Panc1 (cell line): Measurements from ENCODE around the gene CREM. TPM values are rescaled to one million over a fixed set of nuclear protein-coding genes. Genes with fewer than 3 reads are reported as not detected.

Experiments
- ATAC-seq: fragments of 200-7000 bp; cut with Tn5 transposase; 2 replicates; pipeline ENCODE4 v1.9.1; 2020; ENCODE audit warnings: mild to moderate bottlenecking, moderate library complexity
- BruUV-seq: library from RNA; stranded (reverse); fragments of 400-500 nt; replicated peaks from 2 replicates; lab custom pipeline; 2021; lab: Mats Ljungman, UMichigan
- CTCF ChIA-PET: fragments of 300-600 bp; sonication (Branson Sonifier 250); formaldehyde crosslinking; loops from one replicate; lab custom pipeline; 2022; ENCODE audit warnings: antibody characterized with exemption; lab: Charles Lee
- POLR2A ChIA-PET: fragments of 300-600 bp; sonication (Branson Sonifier 250); formaldehyde crosslinking; loops from one replicate; lab custom pipeline; 2022; ENCODE audit warnings: antibody characterized with exemption; lab: Charles Lee
- DNase-seq: peaks from one replicate; pipeline ENCODE4 v3.0.0-alpha.2; 2010; ENCODE audit warnings: low read depth, low spot score
- H3K27ac ChIP-seq: 2 replicates; pipeline ENCODE4 v1.5.1; 2011; ENCODE audit warnings: mild to moderate bottlenecking, low read length, inconsistent platforms
- H3K27me3 ChIP-seq: fragments of 200-500 bp; sonication (Bioruptor generic); 2 replicates; pipeline ENCODE4 v1.6.0; 2014; ENCODE audit warnings: low read length, inconsistent platforms; ENCODE audit not compliant: control insufficient read depth, insufficient read depth
- H3K36me3 ChIP-seq: fragments of 200-500 bp; sonication (Bioruptor generic); 2 replicates; pipeline ENCODE4 v1.5.1; 2014; ENCODE audit warnings: inconsistent platforms, mild to moderate bottlenecking, low read length, moderate library complexity; ENCODE audit not compliant: control insufficient read depth, insufficient read depth
- H3K4me1 ChIP-seq: 2 replicates; pipeline ENCODE4 v1.5.1; 2011; ENCODE audit warnings: inconsistent platforms, mild to moderate bottlenecking, low read length, moderate library complexity; ENCODE audit not compliant: control insufficient read depth, insufficient read depth
- H3K4me3 ChIP-seq, 2 experiments: 2 replicates each; pipeline ENCODE4 v1.5.1; 2011 to 2012; ENCODE audit warnings: low read depth in 2 of 2, low read length in 2 of 2, mild to moderate bottlenecking in 2 of 2, inconsistent platforms in 1 of 2, moderate library complexity in 1 of 2
- H3K9me3 ChIP-seq: fragments of 200-500 bp; sonication (Bioruptor generic); 2 replicates; pipeline ENCODE4 v1.5.1; 2014; ENCODE audit warnings: low read depth, mild to moderate bottlenecking, inconsistent platforms, low read length, moderate library complexity; ENCODE audit not compliant: control insufficient read depth, insufficient read depth
- POLR2AphosphoS5 ChIP-seq: IDR thresholded peaks from 2 replicates; pipeline ENCODE4 v1.6.1; 2012; ENCODE audit warnings: mild to moderate bottlenecking, low read depth, low read length, moderate library complexity
- SIN3A ChIP-seq: IDR thresholded peaks from 2 replicates; pipeline ENCODE4 v1.6.1; 2012; ENCODE audit warnings: low read depth, mild to moderate bottlenecking, low read length, moderate library complexity, borderline replicate concordance; ENCODE audit not compliant: insufficient read depth
- TCF7L2 ChIP-seq: IDR thresholded peaks from 2 replicates; pipeline ENCODE4 v1.6.1; 2011; ENCODE audit warnings: mild to moderate bottlenecking, low read depth, low read length, inconsistent platforms
- in situ Hi-C: cut with HindIII; loops from 2 replicates; pipeline ENCODE4 v1.10.0; 2016; ENCODE audit warnings: low sequenced_read_pairs, low pct_unique_long_range_greater_than_20kb
- intact Hi-C: fragments of 100-400 bp; cut with micrococcal nuclease; formaldehyde crosslinking; loops from one replicate; pipeline ENCODE4 v1.10.0; 2022; ENCODE audit not compliant: unreplicated experiment
- total RNA-seq: library from RNA; stranded (reverse); gene quantifications from one replicate; pipeline ENCODE4 v1.2.1, GENCODE V29; 2021; ENCODE audit not compliant: unreplicated experiment
- TF ChIP-seq, protein P1 (sequence below): fragments of 450-650 bp; IDR thresholded peaks from 2 replicates; pipeline ENCODE4 v1.5.1; 2017; ENCODE audit warnings: mild to moderate bottlenecking
- TF ChIP-seq, protein P2 (sequence below), 2 experiments: IDR thresholded peaks; 2 replicates each; pipeline ENCODE4 v1.6.1; 2011 to 2012; ENCODE audit warnings: low read depth in 2 of 2, control low read depth in 1 of 2, low read length in 1 of 2, mild to moderate bottlenecking in 1 of 2, moderate library complexity in 1 of 2; ENCODE audit not compliant: insufficient read depth in 1 of 2

CREM gene
- total RNA-seq, 1 experiment from 2014 or later, result 13.7 TPM

DNA sequence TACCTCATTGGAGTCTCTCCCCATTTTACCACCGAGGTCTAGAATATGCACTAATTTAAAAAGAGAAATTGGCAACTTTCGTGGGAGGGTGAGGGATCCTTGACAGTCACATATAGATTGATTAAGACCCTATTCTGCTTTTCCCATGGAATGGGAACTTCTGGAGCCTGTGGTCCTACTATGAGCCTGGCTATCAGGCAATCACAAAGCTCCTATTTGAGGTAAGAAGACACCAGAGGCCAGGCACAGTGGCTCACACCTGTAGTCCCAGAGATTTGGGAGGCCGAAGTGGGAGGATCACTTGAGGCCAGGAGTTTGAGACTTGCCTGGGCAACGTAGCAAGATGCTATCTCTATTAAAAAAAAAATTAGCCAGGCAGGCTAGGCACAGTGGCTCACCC lies 105.0 kb downstream of the CREM start:
- Histone ChIP-seq H3K4me3 (no peak overlapping the region), H3K36me3 (no peaks in the 10 kb centered on the region), H3K27ac (no peak overlapping the region), H3K27me3 (no peaks in the 10 kb centered on the region), H3K9me3 (no peaks in the 10 kb centered on the region), H3K4me1 (no peaks in the 10 kb centered on the region)
- TF ChIP-seq POLR2AphosphoS5 (no peak), SIN3A (no peak)
- TF ChIP-seq, protein P1, sequence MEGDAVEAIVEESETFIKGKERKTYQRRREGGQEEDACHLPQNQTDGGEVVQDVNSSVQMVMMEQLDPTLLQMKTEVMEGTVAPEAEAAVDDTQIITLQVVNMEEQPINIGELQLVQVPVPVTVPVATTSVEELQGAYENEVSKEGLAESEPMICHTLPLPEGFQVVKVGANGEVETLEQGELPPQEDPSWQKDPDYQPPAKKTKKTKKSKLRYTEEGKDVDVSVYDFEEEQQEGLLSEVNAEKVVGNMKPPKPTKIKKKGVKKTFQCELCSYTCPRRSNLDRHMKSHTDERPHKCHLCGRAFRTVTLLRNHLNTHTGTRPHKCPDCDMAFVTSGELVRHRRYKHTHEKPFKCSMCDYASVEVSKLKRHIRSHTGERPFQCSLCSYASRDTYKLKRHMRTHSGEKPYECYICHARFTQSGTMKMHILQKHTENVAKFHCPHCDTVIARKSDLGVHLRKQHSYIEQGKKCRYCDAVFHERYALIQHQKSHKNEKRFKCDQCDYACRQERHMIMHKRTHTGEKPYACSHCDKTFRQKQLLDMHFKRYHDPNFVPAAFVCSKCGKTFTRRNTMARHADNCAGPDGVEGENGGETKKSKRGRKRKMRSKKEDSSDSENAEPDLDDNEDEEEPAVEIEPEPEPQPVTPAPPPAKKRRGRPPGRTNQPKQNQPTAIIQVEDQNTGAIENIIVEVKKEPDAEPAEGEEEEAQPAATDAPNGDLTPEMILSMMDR, result no peak
- BruUV-seq, result no TSS peak
- no peak for DNase-seq
- intact Hi-C loops, result no loop called here
- CTCF ChIA-PET, result no interaction called here
- in situ Hi-C loops, result no loop called here
- POLR2A ChIA-PET, result no interaction called here
- ATAC-seq, result no peak

DNA sequence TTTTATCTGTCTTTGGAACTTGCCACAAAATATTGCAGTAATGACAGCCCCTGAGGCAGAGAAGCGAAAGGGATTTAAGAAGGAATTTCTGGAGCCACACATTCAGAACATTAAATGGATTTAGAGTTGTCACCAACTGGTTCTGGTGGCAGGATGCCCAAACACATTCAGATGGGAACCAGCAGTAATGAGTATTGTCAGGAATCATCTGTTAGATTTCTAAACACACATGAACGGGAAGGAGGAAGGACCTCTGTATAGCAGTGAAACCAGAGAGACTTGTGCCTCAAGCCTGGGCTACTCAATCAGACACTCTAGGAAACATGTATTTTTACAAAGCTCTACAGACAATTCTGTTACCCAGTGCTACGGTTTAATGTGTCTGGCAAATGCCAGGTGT lies 105.9 kb downstream of the CREM start:
- POLR2A ChIA-PET, result no interaction called here
- no peak for ATAC-seq

More for the DNA sequence above, 105.9 kb downstream of the CREM start:
- no TSS peak for BruUV-seq
- CTCF ChIA-PET, result no interaction called here
- Histone ChIP-seq H3K27me3 (no peaks in the 10 kb centered on the region), H3K9me3 (no peaks in the 10 kb centered on the region), H3K27ac (no peak overlapping the region), H3K4me3 (no peak overlapping the region), H3K36me3 (no peaks in the 10 kb centered on the region), H3K4me1 (no peaks in the 10 kb centered on the region)
- in situ Hi-C loops (no loop called here), intact Hi-C loops (no loop called here)
- DNase-seq, result no peak
- TF ChIP-seq SIN3A, result no peak
- no peak for TF ChIP-seq POLR2AphosphoS5
- TF ChIP-seq, protein P1, result no peak
- TF ChIP-seq, protein P2, sequence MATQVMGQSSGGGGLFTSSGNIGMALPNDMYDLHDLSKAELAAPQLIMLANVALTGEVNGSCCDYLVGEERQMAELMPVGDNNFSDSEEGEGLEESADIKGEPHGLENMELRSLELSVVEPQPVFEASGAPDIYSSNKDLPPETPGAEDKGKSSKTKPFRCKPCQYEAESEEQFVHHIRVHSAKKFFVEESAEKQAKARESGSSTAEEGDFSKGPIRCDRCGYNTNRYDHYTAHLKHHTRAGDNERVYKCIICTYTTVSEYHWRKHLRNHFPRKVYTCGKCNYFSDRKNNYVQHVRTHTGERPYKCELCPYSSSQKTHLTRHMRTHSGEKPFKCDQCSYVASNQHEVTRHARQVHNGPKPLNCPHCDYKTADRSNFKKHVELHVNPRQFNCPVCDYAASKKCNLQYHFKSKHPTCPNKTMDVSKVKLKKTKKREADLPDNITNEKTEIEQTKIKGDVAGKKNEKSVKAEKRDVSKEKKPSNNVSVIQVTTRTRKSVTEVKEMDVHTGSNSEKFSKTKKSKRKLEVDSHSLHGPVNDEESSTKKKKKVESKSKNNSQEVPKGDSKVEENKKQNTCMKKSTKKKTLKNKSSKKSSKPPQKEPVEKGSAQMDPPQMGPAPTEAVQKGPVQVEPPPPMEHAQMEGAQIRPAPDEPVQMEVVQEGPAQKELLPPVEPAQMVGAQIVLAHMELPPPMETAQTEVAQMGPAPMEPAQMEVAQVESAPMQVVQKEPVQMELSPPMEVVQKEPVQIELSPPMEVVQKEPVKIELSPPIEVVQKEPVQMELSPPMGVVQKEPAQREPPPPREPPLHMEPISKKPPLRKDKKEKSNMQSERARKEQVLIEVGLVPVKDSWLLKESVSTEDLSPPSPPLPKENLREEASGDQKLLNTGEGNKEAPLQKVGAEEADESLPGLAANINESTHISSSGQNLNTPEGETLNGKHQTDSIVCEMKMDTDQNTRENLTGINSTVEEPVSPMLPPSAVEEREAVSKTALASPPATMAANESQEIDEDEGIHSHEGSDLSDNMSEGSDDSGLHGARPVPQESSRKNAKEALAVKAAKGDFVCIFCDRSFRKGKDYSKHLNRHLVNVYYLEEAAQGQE (IDR thresholded peaks at IDR 0.05; ENCODE audit: insufficient read depth in 1 of 2, low read depth in 2 of 2, low read length in 1 of 2), result no peak
- TF ChIP-seq TCF7L2, result no peak
